Liver (tissue), 3 donors: ENCODE measurements around the gene ZDHHC6.

ENCODE experiments used
- CTCF ChIP-seq: fragments of 150-350 bp; IDR thresholded peaks from 2 replicates; pipeline ENCODE4 v1.5.1; 2017; ENCODE audit warnings: improper control_type of control experiment, low read depth, low read length; ENCODE audit not compliant: missing input control
- HNF4G ChIP-seq: IDR thresholded peaks from 2 replicates; pipeline ENCODE4 v1.6.1; 2016; ENCODE audit warnings: antibody characterized with exemption
- JUND ChIP-seq, 2 donors: IDR thresholded peaks; 2 replicates each; pipeline ENCODE4 v1.6.1; 2016; ENCODE audit warnings: antibody characterized with exemption in 2 of 2
- RAD21 ChIP-seq, 2 donors: IDR thresholded peaks; 2 replicates each; pipeline ENCODE4 v1.6.1; 2016; ENCODE audit warnings: antibody characterized with exemption in 2 of 2, mild to moderate bottlenecking in 2 of 2
- REST ChIP-seq: IDR thresholded peaks from 2 replicates; pipeline ENCODE4 v1.6.1; 2016; ENCODE audit warnings: antibody characterized with exemption, mild to moderate bottlenecking
- SP1 ChIP-seq: IDR thresholded peaks from 2 replicates; pipeline ENCODE4 v1.6.1; 2018; ENCODE audit warnings: antibody characterized with exemption, mild to moderate bottlenecking
- TF ChIP-seq, protein P1 (sequence below): IDR thresholded peaks from 2 replicates; pipeline ENCODE4 v1.6.1; 2016; ENCODE audit warnings: antibody characterized with exemption
- donor health status: healthy.
- donor health status: healthy.

- TF ChIP-seq CTCF (no peak), JUND (IDR thresholded peaks at IDR 0.05) (no peak), REST (no peak), SP1 (no peak), RAD21 (IDR thresholded peaks at IDR 0.05) (no peak), HNF4G (no peak)
- TF ChIP-seq, protein P1, sequence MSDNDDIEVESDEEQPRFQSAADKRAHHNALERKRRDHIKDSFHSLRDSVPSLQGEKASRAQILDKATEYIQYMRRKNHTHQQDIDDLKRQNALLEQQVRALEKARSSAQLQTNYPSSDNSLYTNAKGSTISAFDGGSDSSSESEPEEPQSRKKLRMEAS: no peak
These were observed 20.1 kb upstream of the ZDHHC6 start for GRCh38 chr10:112466802-112467201.
